Thymus (tissue), 11 donors: ENCODE results near the gene MAGI2. TPM values are rescaled to one million over a fixed set of nuclear protein-coding genes. Genes with fewer than 3 reads are reported as not detected.

Experiments used
- DNase-seq, 9 donors: peaks; one replicate each; pipeline ENCODE4 v3.0.0-alpha.2; 2013; ENCODE audit warnings: low spot score in 9 of 9, low read depth in 6 of 9, missing footprints in 1 of 9
- H3K27ac ChIP-seq, 2 donors: one replicate each; pipeline ENCODE4 v1.5.1; 2013; ENCODE audit warnings: control low read depth in 1 of 2, low read depth in 1 of 2, low read length in 1 of 2, mild to moderate bottlenecking in 1 of 2, moderate library complexity in 1 of 2
- H3K27me3 ChIP-seq, 2 donors: one replicate each; pipeline ENCODE4 v1.5.1; 2013; ENCODE audit warnings: low read length in 1 of 2; ENCODE audit not compliant: control insufficient read depth in 2 of 2, insufficient read depth in 1 of 2
- H3K36me3 ChIP-seq, 2 donors: one replicate each; pipeline ENCODE4 v1.5.1; 2013; ENCODE audit warnings: low read length in 1 of 2, mild to moderate bottlenecking in 1 of 2, moderate library complexity in 1 of 2; ENCODE audit not compliant: control insufficient read depth in 2 of 2, insufficient read depth in 2 of 2
- H3K4me1 ChIP-seq, 2 donors: one replicate each; pipeline ENCODE4 v1.5.1; 2013; ENCODE audit warnings: low read length in 2 of 2; ENCODE audit not compliant: control insufficient read depth in 2 of 2, insufficient read depth in 2 of 2
- H3K4me3 ChIP-seq, 2 donors: one replicate each; pipeline ENCODE4 v1.5.1; 2013; ENCODE audit warnings: low read length in 2 of 2, control low read depth in 1 of 2, mild to moderate bottlenecking in 1 of 2
- H3K9me3 ChIP-seq, 2 donors: one replicate each; pipeline ENCODE4 v1.5.1; 2013; ENCODE audit warnings: low read length in 1 of 2, mild to moderate bottlenecking in 1 of 2; ENCODE audit not compliant: control insufficient read depth in 2 of 2, insufficient read depth in 1 of 2
- WGBS: extraction: QIAGEN DNeasy Blood & Tissue Kit; methylation state at CpG from one replicate; pipeline ENCODE4 v1.1.7; 2013; 5-methylcytosine and 5-hydroxymethylcytosine counted together
- polyA plus RNA-seq: library from polyadenylated mRNA; stranded (reverse); fragments of 200-250 nt; gene quantifications from one replicate; pipeline ENCODE4 v1.2.3, GENCODE V29; 2013
- total RNA-seq: library from RNA; stranded (reverse); fragments of 120-200 nt; gene quantifications from one replicate; pipeline ENCODE4 v1.2.4, GENCODE V29; 2013
- donor health status: healthy.

Gene MAGI2
- total and polyA plus RNA-seq, 2 donors, result 0.42 to 1.7 TPM

GRCh38 chr7:78779788-78780187 is 673.7 kb downstream of the MAGI2 start:
- WGBS, result 98% methylated on average over 2 of the region's 2 CpGs
- no peak overlapping the region for H3K4me3 ChIP-seq
- no peaks in the 10 kb centered on the region for H3K9me3 ChIP-seq
- H3K27ac ChIP-seq, result no peak overlapping the region
- no peaks in the 10 kb centered on the region for H3K27me3 ChIP-seq
- no peak for DNase-seq
- H3K36me3 ChIP-seq, result no peaks in the 10 kb centered on the region
- H3K4me1 ChIP-seq, result no peaks in the 10 kb centered on the region

- 95% methylated on average over 2 of the region's 2 CpGs for WGBS
- H3K4me3 ChIP-seq, result no peak overlapping the region
- no peak for DNase-seq
Measured at GRCh38 chr7:78777829-78778228, 675.6 kb downstream of the MAGI2 start.

GRCh38 chr7:78770422-78771410 is 682.8 kb downstream of the MAGI2 start:
- no peak for DNase-seq
- H3K9me3 ChIP-seq, result no peaks in the 10 kb centered on the region
- peaks cover 0 to 22% of the 10 kb centered on the region in 2 donors for H3K27me3 ChIP-seq
- H3K27ac ChIP-seq, result no peak overlapping the region
- 9% methylated on average over 16 of the region's 16 CpGs for WGBS
- no peak overlapping the region for H3K4me3 ChIP-seq
- no peaks in the 10 kb centered on the region for H3K36me3 ChIP-seq
- H3K4me1 ChIP-seq, result no peaks in the 10 kb centered on the region

More at GRCh38 chr7:78777829-78778228, 675.6 kb downstream of the MAGI2 start:
- H3K4me1 ChIP-seq, result no peaks in the 10 kb centered on the region
- H3K9me3 ChIP-seq, result no peaks in the 10 kb centered on the region
- H3K36me3 ChIP-seq, result no peaks in the 10 kb centered on the region
- H3K27me3 ChIP-seq, result no peaks in the 10 kb centered on the region
- H3K27ac ChIP-seq, result no peak overlapping the region

GRCh38 chr7:78769481-78770101 is 683.9 kb downstream of the MAGI2 start:
- no peak for DNase-seq
- H3K27ac ChIP-seq, result no peak overlapping the region
- no peak overlapping the region for H3K4me3 ChIP-seq
- 7% methylated on average over 12 of the region's 12 CpGs for WGBS
- no peaks in the 10 kb centered on the region for H3K4me1 ChIP-seq
- no peaks in the 10 kb centered on the region for H3K9me3 ChIP-seq
- H3K27me3 ChIP-seq, result peaks cover 0 to 22% of the 10 kb centered on the region in 2 donors
- no peaks in the 10 kb centered on the region for H3K36me3 ChIP-seq

GRCh38 chr7:78768859-78769258 is 684.6 kb downstream of the MAGI2 start:
- H3K27ac ChIP-seq, result no peak overlapping the region
- 49% methylated on average over 6 of the region's 6 CpGs for WGBS
- no peaks in the 10 kb centered on the region for H3K36me3 ChIP-seq
- H3K4me3 ChIP-seq, result no peak overlapping the region
- peaks cover 0 to 22% of the 10 kb centered on the region in 2 donors for H3K27me3 ChIP-seq
- H3K9me3 ChIP-seq, result no peaks in the 10 kb centered on the region
- no peak for DNase-seq
- H3K4me1 ChIP-seq, result no peaks in the 10 kb centered on the region

GRCh38 chr7:78765943-78766729 is 687.3 kb downstream of the MAGI2 start:
- H3K9me3 ChIP-seq, result no peaks in the 10 kb centered on the region
- DNase-seq, result no peak
- H3K4me3 ChIP-seq, result no peak overlapping the region
- 87% methylated on average over 4 of the region's 4 CpGs for WGBS
- H3K27ac ChIP-seq, result no peak overlapping the region
- H3K4me1 ChIP-seq, result no peaks in the 10 kb centered on the region
- H3K27me3 ChIP-seq, result peaks cover 0 to 20% of the 10 kb centered on the region in 2 donors
- H3K36me3 ChIP-seq, result no peaks in the 10 kb centered on the region

- no peak for DNase-seq
- H3K4me3 ChIP-seq, result no peak overlapping the region
- H3K36me3 ChIP-seq, result no peaks in the 10 kb centered on the region
- peaks cover 0 to 7% of the 10 kb centered on the region in 2 donors for H3K27me3 ChIP-seq
- 96% methylated on average over 3 of the region's 3 CpGs for WGBS
- H3K4me1 ChIP-seq, result no peaks in the 10 kb centered on the region
- no peak overlapping the region for H3K27ac ChIP-seq
- no peaks in the 10 kb centered on the region for H3K9me3 ChIP-seq
Measured at GRCh38 chr7:78764571-78764970, 688.9 kb downstream of the MAGI2 start.

- 94% methylated on average over 1 of the region's 1 CpG for WGBS
- H3K36me3 ChIP-seq, result no peaks in the 10 kb centered on the region
- no peaks in the 10 kb centered on the region for H3K9me3 ChIP-seq
- H3K4me3 ChIP-seq, result no peak overlapping the region
- no peaks in the 10 kb centered on the region for H3K27me3 ChIP-seq
- no peak overlapping the region for H3K27ac ChIP-seq
- H3K4me1 ChIP-seq, result no peaks in the 10 kb centered on the region
- no peak for DNase-seq
Measured at GRCh38 chr7:78762625-78763024, 690.8 kb downstream of the MAGI2 start.
